Skin epidermis (tissue), 12 donors: Measurements from ENCODE around the gene IQSEC1.

ENCODE experiments used
- H3K27ac ChIP-seq, 21 experiments: fragments of 200-600 bp; sonication (generic) in 11 of 21; one replicate each; pipeline ENCODE4 v1.5.0; 2020; ENCODE audit warnings: mild to moderate bottlenecking in 3 of 21, inconsistent platforms in 2 of 21, moderate library complexity in 2 of 21
- H3K4me3 ChIP-seq, 7 experiments: fragments of 200-600 bp; sonication (generic) in 2 of 7; one replicate each; pipeline ENCODE4 v1.5.0; 2020; ENCODE audit warnings: inconsistent platforms in 2 of 7, mild to moderate bottlenecking in 2 of 7, moderate library complexity in 1 of 7

The IQSEC1 gene

DNA sequence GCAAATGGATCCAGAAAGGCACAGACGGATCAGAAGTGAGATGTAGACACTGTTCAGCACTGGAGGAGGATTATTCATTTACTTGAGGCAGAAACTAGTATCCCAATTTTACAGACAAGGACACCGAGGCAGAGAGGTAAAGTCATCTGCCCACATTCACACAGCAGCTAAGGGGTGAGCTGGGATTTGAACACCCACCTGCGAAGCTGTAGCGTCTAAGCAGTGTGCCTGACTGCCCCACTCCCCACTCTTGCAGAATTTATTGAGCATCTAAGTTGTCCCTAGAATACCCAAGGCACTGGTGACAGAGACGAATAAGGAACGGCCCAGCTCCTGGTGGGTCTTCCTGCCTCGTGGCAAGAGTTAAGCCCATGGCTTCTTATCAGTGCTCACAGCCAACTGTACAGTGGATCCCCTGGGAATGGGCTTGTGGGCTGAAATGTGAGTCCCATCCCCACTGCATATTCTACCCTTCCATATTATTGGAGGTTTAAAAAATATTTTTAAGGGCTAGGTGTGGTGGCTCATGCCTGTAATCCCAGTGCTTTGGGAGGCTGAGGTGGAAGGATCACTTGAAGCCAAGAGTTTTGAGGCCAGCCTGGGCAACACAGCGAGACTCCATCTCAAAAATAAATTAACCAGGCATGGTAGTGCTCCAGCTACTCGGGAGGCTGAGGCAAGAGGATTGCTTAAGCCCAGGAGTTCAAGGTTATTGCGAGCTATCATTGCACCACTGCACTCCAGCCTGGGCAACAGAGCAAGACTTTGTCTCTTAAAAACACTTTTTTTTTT is 77.6 kb downstream of the IQSEC1 start:
- Histone ChIP-seq H3K4me3 (no peak overlapping the region), H3K27ac (peak overlapping the region in 15 of 21 experiments; percentile 16 to 84 (median 77))

DNA sequence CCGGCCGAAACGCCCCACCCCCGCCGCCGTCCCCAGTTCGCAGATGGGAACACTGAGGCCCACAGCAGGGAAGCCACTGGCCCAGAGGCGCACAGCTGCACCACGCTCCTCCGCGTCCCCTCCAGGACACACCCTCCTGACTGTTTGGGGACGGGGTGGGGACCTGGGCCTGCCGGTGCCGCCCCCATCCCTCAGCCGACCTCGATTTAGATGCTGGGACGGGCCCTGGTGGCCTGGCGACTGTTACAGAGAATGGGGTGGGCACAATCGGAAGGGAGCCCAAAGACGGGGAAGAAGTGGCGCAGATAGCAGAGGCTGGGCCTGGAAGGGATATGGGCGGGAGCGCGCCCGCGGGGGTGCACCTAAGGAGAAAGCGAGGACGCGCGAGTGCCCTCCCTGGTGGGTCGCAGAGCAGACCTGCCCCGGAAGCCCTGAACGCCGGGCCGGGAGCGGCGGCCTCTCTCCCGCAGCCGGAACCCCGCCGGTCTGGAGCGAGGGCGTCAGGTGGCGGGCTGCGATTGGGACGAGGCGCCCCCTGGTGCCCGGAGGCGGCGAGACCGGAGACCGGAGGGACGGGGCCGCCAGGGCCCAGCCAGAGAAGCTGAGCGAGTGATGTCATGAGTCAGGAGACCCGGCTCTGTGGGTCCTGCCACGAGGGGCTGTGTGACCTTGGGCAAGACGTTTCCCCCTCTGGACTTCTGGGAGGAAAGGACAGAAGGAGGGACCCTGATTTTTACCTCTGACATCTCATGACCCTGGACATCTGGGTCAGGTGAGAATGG is 78.4 kb downstream of the IQSEC1 start:
- peak overlapping the region; percentile 51 to 68 (median 59) for H3K4me3 ChIP-seq
- peak overlapping the region; percentile 10 to 84 (median 69) for H3K27ac ChIP-seq

DNA sequence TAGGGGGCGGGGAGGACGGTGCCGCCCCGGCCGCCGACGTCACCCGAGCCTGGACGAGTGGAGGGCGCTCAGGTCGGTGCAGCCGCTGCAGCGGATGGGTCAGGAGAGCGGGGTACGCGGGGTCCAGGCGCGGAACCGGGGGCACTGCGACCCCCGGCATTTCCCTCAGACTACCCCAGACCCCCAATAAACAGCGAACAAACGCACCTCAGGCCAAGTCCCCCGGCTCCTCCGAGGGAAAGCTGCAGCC is 78.9 kb downstream of the IQSEC1 start:
- peak overlapping the region; percentile 10 to 84 (median 69) for H3K27ac ChIP-seq
- H3K4me3 ChIP-seq: peak overlapping the region; percentile 51 to 68 (median 59)

DNA sequence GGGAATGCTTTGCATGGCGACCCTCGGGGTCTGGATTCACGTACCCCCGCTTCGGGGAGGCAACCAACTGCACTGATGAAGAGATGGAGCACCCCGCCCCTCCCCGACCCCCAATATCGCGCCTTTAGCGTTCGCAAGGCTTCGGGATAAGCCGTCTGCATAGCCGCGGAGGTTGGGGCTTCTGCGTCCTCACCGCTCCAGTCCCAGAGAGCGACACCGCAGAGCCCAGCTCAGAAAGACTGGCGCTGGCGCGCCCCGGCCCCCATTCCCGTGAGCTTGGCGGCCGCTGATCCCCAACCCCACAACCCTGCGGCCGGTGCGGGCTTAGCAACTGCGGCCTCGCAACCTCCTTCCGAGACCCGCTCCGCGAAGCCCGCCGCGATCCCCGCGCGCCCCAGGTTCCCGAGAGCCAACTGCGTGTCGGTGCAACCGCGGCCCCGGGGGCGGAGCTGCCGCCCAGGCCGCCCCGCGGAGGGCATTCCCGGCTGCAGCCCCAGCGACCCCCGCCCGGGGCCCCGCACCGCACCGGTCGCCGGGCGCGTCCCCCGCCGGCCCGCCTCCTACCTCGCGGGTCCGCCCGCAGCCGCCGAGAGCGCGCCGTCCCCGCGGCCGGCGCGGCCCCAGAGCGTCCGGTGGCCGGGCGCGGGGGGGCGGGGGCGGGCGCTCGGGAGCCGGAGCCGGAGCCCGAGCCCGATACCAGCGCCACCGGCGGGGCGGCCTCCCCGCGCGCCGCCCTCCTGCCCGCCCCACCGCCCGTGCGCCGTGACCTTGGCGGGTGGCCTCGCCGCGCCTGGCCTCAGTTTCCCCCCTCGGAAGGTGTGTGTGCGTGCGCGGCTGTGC is 79.5 kb downstream of the IQSEC1 start:
- peak overlapping the region in 20 of 21 experiments; percentile 10 to 84 (median 68) for H3K27ac ChIP-seq

DNA sequence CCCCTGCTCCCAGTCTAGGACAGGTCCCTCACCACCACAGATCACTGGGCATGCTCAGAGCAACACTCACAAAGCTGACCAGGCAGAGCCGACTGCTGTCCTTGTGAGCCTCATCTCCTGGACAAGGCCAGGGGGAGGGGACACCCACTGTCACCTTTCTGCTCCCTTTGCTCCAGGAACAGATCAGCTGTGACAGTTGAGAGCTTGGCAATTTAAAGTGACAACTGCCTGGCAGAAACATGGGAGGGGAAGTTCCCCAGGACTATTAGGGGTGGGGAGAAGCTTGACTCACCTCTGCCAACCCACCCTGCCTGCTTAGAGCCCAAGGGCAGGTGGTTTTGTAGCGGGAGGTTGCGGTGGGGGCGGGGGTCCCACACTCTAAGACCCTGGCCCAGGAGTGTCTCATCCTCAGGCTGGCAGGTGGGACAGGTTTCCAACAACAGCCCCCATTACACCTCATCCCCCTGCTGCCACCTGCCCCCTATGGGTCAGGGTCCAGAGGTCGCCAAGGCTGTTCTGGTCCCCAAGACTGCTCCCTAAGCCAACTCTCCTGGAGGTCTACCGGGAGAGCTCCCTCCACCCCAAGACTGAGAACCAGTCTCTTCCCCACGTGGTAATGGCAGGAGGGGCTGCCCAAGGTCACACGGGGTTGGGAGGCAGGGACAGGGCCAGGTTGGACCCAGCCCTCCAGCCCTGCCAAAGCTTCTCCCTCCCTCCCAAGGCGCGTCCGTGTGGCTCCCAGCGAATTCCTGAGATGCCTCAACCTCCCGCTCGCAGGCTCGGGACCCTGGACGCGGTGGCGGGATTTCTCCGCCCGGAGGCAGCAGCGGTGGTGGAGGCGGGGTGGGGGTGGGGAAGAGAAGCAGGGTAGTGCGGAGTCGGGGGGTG is 80.4 kb downstream of the IQSEC1 start:
- Histone ChIP-seq H3K27ac (peak overlapping the region in 6 of 21 experiments; percentile 10 to 57 (median 49)), H3K4me3 (peak overlapping the region; percentile 25 to 68 (median 59))

More for the DNA sequence above, 79.5 kb downstream of the IQSEC1 start:
- H3K4me3 ChIP-seq: peak overlapping the region; percentile 51 to 68 (median 59)

DNA sequence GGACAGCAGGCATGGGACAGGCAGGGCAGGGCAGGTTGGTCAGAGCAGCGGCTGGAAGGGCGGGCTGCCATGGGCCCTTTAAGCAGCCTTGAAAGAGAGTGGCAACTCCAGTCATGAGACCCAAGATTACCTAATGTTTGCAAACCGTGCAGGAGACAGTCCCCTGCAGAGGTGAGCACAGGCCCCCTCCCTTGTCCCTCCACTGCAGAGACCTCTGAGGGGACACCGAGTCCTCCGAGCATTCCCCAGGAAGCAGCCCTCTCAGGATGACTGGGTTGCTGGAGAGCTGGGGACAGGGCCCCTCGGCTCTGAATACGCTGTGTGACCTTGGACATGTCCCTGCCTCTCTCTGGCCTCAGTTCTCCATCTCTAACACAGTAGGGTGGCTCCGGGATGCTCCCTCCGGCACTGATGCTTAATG is 81.4 kb downstream of the IQSEC1 start:
- Histone ChIP-seq H3K4me3 (no peak overlapping the region), H3K27ac (no peak overlapping the region)

DNA sequence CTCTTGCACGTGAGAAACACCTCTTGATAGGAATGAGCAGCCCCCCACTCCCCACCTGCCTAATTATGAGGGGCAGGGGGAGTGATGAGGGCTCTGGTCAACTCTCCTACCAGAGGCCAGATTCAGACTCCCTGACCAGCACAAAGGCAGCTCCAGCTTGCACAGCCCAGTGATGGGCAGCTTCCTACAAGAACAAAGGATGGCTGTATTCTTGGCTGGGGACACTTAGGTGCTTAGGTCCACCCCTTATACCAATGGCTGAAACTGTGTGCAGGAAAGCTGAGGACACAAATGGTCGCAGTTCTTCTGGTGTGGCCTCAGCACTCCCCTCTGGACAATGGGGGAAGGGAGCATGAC is 81.8 kb downstream of the IQSEC1 start:
- no peak overlapping the region for H3K4me3 ChIP-seq
- H3K27ac ChIP-seq: peak overlapping the region in 2 of 21 experiments; percentile 22

DNA sequence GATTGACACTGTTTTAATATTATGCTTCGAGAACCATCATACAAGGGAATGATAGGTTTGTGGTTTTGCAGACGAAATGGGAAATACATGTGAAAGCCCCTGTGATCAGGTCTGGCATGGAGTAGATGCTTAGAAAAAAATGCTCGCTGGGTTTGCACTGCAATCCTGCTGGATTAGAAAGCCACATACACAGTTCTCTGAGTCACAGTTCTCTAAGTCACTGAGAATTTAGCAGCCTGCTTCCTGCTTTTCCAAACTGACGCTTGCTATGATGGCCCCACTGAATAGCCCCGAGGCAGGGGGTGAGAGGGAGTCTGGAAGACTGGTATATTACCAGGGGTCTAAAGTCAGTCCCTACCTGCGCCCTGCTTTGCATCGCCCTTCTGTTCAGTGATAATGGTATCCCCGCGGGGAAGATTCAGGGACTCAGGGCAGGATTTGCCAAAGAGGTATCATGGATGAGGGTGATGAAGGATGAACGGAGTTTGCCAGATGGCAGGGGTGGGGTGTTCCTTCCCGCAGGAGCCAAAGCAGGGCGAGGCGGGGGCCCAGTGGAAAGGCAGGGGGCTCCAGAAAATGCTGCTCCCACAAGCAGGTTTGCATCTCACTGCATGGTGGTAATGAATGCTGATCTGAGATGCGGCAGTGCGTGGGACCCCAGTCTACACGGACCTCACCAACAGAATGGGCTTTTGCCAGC is 82.3 kb downstream of the IQSEC1 start:
- Histone ChIP-seq H3K27ac (peak overlapping the region in 3 of 21 experiments; percentile 22 to 23 (median 22)), H3K4me3 (no peak overlapping the region)

DNA sequence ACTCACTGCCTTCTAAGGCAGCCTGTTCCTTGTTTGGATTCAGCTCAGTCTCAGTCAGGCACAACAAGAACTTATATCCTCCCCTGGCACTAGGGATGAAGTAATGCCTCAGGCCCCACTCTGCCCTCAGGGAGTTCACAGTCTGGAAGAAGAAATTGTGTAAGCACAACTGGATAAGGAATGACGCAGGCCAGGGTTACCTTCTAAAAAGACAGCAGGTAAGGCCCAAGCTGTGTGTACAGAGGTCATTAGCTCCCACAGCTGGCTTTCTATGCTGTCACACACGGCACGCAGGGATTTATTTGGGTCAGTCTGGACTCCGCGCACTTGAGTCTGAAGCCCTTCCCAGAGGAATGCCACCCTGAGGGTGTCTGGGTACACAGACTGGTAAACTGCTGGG is 82.9 kb downstream of the IQSEC1 start:
- H3K27ac ChIP-seq: peak overlapping the region in 1 of 21 experiments; percentile 23
- H3K4me3 ChIP-seq: no peak overlapping the region

DNA sequence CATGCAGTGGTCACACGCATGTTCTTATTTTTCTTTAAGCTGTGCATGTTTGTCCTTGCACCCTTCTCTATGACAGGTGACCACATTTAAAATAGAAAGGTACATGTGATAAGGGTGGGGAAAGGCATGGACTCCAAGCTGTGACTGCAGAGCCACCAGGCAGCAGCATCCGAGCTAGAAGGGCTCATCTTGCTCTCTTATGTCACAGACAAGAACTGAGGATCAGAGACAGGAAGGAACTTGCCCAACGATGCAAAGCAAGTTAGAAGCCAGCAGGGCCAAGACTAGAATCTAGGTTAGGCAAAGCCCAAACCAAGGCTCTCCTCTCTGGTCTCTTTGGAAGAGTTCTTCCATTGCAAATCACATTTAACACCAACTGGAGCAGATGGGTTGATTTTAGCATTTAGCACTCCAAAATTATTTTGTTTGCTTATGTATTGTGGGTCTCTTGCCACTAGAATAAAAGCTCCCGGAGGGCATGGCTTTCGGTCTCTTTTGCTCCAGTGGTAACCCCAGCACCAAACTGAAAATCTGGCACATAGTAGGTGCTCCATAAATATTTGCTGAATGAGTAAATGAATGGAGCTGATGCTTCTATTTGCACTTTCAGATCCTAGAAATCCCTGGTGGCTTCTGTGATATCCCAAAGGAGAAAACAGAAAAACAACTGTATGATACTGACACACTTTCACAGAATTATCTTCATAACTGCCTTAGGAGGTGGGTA is 84.3 kb downstream of the IQSEC1 start:
- H3K27ac ChIP-seq: no peak overlapping the region

DNA sequence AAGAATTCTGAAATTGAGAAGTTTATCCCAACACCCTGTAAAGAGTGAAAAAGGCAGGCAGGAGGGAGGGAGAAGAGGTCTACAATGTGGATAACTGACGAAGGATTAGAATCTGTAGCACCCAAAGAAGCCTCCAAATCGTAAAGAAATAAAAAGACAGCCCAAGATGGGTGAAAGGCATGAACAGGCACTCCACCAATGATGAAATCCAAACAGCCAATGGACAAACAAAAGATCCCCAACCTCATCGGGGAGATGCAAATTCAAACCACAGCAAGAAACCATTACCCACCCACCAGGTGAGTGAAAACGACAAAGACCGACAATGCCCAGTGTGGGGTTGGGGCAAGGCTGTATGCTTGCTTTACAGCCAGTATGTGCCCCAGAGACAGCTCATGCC is 85.6 kb downstream of the IQSEC1 start:
- Histone ChIP-seq H3K27ac (no peak overlapping the region), H3K4me3 (no peak overlapping the region)

More for the DNA sequence above, 84.3 kb downstream of the IQSEC1 start:
- no peak overlapping the region for H3K4me3 ChIP-seq

DNA sequence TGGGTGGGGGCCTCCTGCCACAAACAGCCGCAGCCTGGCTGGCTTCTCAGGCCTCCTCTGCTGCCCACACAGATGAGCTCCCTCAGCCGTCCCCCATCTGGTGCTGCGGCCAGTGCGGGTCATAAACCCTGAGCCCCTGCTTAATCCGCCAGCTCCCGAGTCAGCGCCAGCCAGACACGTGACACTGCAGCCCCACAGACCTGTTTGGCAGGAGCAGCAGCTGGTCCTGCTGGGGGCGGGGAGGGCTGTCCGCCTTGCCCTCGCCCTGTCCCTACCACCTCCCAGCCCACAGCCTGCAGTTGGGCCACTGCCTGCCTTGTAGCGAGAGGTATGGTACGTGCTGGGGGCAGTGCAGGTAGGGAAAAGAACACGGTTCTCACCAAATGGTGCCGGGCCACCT is 86.2 kb downstream of the IQSEC1 start:
- Histone ChIP-seq H3K27ac (no peak overlapping the region), H3K4me3 (no peak overlapping the region)

DNA sequence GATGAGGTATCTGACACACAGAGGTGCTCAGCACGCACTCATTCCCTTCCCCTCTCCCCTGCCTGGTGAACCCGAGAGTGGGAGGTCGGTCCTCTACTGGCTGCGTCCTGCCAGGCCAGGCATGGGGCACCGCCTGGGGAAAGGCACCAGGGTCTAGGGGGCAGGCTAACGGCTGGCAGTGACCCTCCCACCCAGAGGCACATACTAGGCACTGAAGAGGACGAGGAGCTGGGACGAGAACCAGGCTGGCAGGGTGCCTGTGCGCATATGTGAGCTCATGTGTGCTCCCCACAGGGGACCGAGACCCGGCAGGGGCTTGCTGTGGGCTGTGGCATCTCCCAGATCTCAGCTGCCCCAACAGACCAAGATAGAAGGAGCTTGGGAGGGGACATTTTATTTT is 86.7 kb downstream of the IQSEC1 start:
- Histone ChIP-seq H3K4me3 (no peak overlapping the region), H3K27ac (no peak overlapping the region)

DNA sequence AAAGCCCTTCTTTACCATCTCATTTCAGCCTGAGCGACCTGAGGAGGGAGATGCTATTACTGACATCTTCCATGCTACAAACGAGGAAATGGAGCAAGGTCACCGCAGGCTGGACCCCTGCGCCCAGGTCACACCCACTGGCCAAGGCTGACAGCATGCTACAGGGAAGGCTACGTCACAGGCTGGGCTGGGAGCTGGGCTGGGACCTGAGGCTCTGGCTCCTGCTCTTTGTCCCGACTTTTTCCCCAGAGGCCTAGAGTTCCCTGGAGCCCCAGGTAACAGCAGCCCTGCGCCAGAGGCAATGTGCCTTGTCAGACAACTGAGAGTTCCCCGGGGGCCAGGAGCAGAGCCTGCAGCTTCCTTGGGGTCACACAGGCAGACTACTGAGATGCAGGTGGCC is 87.2 kb downstream of the IQSEC1 start:
- H3K4me3 ChIP-seq: no peak overlapping the region
- H3K27ac ChIP-seq: no peak overlapping the region

DNA sequence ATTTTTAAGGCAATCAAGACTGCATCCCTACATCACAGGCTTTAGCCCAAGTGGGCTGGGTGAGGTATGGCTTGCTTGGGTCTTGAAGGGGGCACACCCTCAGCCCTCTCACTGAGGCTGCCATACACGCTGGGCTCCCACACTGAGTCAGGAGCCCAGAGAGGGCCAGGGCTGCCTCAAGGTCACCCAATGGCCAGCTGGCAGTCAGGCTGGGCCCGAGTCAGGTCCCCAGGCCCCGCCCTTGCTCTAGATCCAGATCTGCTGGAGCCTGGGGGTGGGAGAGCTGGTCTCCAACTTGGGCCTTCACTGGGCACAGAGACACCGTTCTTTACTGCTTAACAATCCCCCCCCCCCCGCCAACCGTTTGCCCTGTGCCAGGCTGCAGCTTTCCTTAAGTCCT is 88.1 kb downstream of the IQSEC1 start:
- Histone ChIP-seq H3K4me3 (no peak overlapping the region), H3K27ac (no peak overlapping the region)

DNA sequence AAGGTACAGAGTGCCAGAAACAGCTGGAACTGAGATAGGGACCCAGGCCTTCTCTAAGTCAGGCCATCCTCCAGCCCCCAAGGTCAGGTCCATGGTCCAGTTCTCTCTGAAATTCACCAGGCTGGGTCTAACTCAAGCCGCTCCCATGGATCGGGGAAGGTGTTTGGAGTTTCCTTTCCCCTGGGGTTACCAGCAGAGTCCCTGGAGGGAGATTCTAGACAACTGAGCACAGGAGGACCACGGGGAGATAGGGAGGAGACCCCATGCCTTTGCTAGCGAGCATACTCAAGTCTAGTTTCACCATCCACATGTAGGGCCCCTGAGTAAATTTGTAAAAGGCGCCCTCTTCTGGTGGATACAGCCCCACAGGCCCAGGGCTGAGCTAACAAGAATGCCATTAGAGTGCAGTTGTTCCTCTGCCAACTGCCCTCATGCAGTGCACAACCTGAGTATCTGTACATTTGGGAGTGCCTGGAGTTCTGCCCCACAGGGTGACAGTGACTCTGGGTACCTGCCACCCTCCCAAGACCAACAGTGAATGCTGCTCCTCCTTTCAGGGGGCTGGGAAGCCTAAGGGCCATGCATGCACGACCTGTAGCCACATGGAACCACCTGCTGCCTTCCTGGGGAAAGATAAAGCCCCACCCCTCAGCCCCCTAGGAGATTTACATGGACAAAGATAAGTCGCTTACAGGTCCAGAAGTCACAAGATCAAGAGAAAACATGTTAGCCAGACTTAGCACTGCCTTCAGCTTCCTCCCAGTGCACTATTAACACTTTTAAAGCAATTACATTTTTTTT is 89.0 kb downstream of the IQSEC1 start:
- Histone ChIP-seq H3K27ac (no peak overlapping the region), H3K4me3 (no peak overlapping the region)

DNA sequence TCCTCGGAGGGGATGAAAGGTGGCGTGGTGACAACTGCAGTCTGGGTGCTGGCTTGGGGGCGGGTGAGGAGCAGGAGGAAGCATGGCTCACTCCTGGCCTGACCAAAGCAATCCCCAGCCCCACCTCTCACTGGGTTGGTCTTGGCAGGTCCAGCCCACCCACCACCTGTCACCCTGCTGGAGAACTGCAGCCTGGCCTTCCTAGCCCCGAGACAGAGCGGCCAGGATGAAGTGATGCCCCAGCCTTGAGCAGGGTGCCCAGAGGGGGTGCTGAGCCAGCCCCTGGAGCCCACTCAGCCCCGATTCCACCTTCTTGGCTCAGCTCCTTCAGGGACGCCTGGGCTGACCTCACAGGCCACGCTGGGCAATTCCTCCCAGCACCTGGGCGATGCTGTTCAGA is 89.9 kb downstream of the IQSEC1 start:
- no peak overlapping the region for H3K4me3 ChIP-seq
- no peak overlapping the region for H3K27ac ChIP-seq
